SK-N-SH treated with all-trans-retinoic acid at 6 μM for 48 hours (cell line): ENCODE results near the gene HSDL1.

Source experiments
- ARNTL ChIP-seq: fragments of 450-650 bp; formaldehyde crosslinking; IDR thresholded peaks from 2 replicates; pipeline ENCODE4 v1.5.0; 2020; ENCODE audit warnings: low read depth, mild to moderate bottlenecking, moderate library complexity, borderline replicate concordance
- RARB ChIP-seq: fragments of 250-450 bp; sonication (Bioruptor Pico); IDR thresholded peaks from 2 replicates; pipeline ENCODE4 v1.8.0; 2021; ENCODE audit warnings: mild to moderate bottlenecking, moderate library complexity
- SNAI2 ChIP-seq: fragments of 250-450 bp; sonication (Bioruptor Pico); IDR thresholded peaks from 2 replicates; pipeline ENCODE4 v1.5.0; 2020; ENCODE audit warnings: mild to moderate bottlenecking, moderate library complexity
- TCF4 ChIP-seq: fragments of 250-450 bp; sonication (Bioruptor Pico); IDR thresholded peaks from 2 replicates; pipeline ENCODE4 v1.8.0; 2021; ENCODE audit warnings: mild to moderate bottlenecking, moderate library complexity, borderline replicate concordance
- ZFP30 ChIP-seq: fragments of 450-650 bp; formaldehyde crosslinking; IDR thresholded peaks from 2 replicates; pipeline ENCODE4 v1.5.0; 2022; ENCODE audit warnings: mild to moderate bottlenecking, moderate library complexity
- ZNF565 ChIP-seq: fragments of 450-650 bp; formaldehyde crosslinking; conservative IDR thresholded peaks from 2 replicates; pipeline ENCODE4 v1.5.0; 2020; ENCODE audit warnings: low read depth, mild to moderate bottlenecking, moderate library complexity

- TF ChIP-seq TCF4 (no peak), SNAI2 (CRISPR knock-in tag) (no peak), ARNTL (CRISPR knock-in tag) (no peak), ZNF565 (CRISPR knock-in tag) (no peak), RARB (CRISPR knock-in tag) (no peak), ZFP30 (CRISPR knock-in tag) (no peak)
Observed at GRCh38 chr16:84181144-84181915, 36.4 kb upstream of the HSDL1 start.
